ENCODE measurements around the gene PLEKHS1.
"Not testable (repeated sequence)": the region's sequence is repeated elsewhere in the genome, so short reads cannot be mapped to it uniquely, and the experiment has no call there.

PLEKHS1 gene

DNA sequence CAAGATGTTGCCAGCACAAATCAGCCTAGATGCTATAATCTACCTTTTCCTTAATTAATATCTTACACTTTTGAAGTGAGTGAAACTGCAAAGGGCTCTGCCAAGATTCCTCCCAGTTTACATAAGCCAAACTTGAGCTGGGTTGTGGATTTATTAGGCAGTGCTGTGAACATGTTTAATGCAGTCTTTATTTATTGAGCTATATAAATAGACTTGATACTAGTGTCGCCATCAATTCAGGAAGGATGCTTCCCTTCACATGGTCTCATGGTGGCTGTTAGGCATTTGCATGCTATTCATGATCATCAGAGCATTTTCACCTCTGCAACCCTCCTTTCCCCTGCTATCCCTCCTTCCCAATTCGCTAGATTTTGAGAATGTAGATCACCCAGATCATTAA is 40.2 kb downstream of the PLEKHS1 start:
- DNase-seq (ENCODE audit: low read depth in 2 of 2), result no peak

DNA sequence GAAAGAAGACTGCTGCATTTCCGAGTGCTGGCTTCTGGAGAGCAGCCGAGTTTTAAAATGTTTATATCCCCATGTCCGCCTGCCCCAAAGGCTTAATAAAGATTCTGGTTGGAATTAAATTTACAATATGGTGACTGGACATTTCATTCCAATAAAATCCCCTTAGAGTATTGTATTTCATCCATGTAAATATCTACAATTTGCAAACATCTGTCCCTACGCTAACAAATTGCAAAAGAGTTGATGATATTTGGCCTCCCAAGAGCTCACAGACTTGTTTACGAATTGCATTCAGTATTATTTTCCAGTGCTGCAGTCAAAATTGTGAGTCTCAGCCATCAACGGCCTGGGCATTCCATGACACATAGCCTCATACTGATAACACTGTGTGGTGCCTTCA is 50.1 kb downstream of the PLEKHS1 start:
- DNase-seq (ENCODE audit: low read depth in 2 of 2), result no peak

DNA sequence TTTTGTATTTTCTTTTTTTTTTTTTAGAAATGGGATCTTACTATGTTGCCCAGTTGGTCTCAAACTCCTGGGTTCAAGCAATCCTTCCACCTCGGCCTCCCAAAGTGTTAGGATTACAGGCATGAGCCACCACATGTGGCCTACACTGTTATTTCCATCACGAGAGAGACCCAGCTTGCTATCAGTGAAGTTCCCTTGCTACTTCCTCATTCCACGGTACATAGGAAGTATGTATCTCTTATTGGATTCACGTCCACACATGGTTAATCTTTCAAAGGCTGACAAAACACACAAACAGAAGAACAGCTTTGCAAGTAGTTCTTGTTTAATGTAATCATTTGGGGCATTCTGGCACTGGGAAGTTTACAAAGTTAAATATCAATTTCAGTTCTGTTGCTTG is 51.5 kb downstream of the PLEKHS1 start:
- no peak for DNase-seq (ENCODE audit: low read depth in 2 of 2)

DNA sequence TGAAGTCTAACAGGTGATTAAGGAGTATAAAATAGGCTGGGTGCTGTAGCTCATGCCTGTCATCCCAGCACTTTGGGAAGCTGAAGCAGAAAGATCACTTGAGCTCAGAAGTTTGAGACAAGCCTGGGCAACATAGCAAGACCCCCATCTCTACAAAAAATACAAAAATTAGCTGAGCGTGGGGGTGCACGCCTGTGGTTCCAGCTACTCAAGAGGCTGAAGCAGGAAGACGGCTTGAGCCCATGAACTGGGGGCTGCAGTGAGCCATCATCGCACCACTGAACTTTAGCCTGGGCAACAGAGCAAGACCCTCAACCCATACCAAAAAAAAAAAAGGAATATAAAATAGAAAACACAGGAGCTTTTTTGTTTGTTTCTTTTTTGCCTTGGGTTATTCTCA is 55.0 kb downstream of the PLEKHS1 start:
- no peak for DNase-seq (ENCODE audit: low read depth in 2 of 2)

DNA sequence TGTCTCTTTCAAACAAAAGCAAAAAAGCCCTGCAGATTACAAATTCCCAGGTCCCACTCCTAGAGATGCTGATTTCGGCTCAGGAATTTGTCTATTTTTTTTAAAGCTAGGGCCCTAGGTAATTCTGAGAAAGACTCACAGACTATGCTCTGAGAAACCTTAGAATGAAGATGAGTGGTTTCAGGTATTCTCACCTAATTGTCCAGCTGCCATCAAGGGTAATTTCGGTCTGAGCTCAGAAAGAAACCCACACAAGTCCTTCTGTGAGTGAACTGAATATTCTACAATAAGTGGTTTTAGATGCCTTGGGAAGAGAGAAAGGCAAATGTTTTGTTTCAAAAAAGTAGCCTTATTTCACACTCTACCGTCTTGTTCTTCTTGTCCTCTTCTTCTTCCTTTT is 56.7 kb downstream of the PLEKHS1 start:
- no peak for DNase-seq (ENCODE audit: low read depth in 2 of 2)

DNA sequence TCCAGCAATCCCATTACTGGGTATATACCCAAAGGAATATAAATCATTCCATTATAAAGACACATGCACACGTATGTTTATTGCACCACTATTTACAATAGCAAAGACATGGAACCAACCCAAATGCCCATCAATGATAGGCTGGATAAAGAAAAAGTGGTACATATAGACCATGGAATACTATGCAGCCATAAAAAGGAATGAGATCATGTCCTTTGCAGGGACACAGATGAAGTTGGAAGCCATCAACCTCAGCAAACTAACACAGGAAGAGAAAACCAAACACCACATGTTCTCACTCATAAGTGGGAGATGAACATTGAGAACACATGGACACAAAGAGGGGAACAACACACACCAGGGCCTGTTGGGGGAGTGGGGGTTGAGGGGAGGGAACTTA is 63.2 kb downstream of the PLEKHS1 start:
- DNase-seq (ENCODE audit: low read depth in 2 of 2), result not testable (repeated sequence)

DNA sequence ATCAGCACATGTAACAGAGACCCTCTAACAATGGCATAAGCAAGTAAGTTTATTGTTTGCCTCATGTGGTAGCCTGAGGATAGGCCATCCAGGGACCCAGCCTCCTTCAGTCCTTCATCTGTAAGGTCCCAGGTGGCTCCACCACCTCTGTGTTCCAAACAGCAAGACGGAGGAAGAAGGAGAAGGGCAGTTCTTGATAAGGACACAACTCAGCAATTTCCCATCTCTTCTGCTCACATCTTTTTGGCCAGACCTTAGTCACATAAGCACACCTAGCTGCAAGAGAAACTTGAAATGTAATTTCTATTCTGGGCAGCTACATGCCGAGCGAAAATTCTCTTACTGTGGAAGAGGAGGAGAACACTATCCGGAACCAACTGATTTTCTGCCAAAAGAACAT is 68.5 kb downstream of the PLEKHS1 start:
- no peak for DNase-seq (ENCODE audit: low read depth in 2 of 2)

DNA sequence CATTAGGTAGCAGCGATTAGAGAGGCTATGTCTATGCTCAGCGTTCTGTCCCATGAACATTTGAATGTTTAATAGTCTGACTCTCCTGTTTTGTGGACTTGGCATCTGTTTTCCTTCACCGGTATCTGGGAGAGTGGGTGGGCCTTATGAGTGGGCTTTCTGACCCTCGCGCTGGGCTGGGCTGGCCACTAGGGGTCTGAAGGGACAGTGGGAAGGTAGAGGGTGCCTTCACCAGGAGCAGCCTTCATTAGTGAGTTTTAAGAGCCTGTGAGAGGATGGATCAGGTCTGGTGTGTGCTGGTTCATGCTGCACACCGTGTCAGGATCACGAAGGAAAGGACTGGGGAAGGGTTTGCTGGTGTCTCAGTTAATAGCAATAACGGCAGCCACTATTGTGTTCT is 69.0 kb downstream of the PLEKHS1 start:
- DNase-seq (ENCODE audit: low read depth in 2 of 2), result no peak

DNA sequence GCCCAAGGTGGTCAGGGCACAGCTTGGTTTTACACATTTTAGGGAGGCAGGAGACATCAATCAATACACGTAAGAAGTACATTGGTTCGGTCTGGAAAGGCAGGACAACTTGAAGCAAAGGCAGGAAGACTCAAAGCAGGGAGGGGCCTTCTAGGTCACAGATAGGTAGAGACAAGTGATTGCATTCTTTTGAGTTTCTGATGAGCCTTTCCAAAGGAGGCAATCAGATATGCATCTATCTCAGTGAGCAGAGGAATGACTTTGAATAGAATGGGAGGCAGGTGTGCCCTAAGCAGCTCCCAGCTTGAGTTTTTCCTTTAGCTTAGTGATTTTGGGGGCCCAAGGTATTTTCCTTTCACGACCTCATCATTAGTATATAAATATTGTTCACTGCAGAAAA is 69.8 kb downstream of the PLEKHS1 start:
- DNase-seq (ENCODE audit: low read depth in 2 of 2), result not testable (repeated sequence)

DNA sequence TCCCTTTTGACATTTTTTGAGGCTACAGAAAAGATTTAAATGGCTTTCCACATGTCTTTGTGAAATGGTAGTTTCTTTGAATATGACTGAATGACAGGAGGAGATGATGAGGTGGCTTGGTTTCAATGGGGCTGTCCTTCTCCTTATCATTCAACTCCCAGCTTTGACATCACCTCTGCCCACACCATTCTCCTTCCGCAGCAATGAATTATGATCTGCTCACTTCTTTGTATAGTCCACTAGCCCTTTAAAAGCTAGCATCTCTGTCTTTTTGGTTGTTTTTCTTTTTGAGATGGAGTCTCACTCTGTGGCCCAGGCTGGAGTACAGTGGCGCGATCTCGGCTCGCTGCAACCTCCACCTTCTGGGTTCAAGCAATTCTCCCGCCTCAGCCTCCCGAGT is 70.7 kb downstream of the PLEKHS1 start:
- no peak for DNase-seq (ENCODE audit: low read depth in 2 of 2)

DNA sequence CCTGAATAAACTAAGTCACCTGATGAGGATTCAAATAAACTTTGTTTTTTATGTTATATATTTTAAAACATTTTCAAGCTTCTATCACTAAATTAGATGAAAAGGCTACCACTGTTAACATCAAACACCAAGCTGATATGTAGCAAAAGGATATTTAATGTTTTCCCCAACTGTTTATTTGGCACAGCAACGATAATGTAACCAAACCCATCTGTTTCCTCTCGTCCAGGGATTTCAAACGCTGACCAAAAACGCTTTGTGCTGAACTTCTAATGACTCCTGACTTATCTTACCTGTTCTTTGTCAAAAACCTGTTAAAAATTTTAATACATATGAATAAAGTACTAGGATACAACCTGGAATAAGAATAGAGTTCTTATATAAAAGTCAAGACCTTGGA is 71.9 kb downstream of the PLEKHS1 start:
- DNase-seq (ENCODE audit: low read depth in 2 of 2), result no peak

DNA sequence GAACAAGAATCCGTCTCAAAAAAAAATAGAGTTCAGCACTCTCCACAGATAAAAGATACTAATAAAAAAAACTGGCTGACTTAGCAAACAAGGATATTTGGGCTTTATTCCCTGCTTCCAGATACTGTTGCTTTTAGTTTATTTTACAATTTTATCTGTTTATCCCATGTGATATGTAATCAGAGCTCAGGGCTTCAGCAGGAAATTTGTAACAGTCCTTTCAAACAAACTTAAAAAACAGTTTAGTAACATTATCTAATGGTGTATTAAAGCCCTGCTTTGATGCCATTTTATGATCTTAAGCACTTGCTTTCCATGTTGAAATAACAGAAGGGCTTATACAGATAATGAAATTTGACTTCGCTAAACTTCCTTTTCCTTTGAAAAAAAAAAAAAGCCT is 74.3 kb downstream of the PLEKHS1 start:
- DNase-seq (ENCODE audit: low read depth in 2 of 2), result no peak

DNA sequence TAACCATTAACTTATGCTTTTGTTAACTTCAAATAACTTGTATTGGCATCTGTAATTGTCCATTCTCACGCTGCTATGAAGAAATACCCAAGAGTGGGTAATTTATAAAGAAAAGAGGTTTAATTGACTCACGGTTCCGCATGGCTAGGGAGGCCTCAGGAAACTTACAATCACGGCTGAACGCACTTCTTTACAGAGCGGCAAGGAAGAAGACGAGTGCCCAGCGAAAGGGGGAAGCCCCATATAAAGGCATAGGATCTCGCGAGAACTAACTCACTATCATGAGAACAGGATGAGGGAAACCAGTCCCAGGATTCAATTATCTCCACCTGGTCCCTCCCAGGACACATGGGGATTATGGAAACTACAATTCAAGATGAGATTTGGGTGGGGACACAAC is 77.1 kb downstream of the PLEKHS1 start:
- not testable (repeated sequence) for DNase-seq (ENCODE audit: low read depth in 2 of 2)
